NOMO-1 treated with DMSO at 0.1 percent for 48 hours (cell line): ENCODE data around the gene EME2.
"Not testable (repeated sequence)": the region's sequence is repeated elsewhere in the genome, so short reads cannot be mapped to it uniquely, and the experiment has no call there.

Source experiments
- DNase-seq: peaks from one replicate; lab custom pipeline; 2025; ENCODE audit not compliant: unreplicated experiment; lab: John Stamatoyannopoulos, UW

Gene EME2

GRCh38 chr16:1772362-1772907 lies at the start of gene EME2:
EME2 (plus strand) TSS chr16:1772810; CDS start chr16:1773228, 418 bp downstream.
- peak; percentile 4 for DNase-seq

DNA sequence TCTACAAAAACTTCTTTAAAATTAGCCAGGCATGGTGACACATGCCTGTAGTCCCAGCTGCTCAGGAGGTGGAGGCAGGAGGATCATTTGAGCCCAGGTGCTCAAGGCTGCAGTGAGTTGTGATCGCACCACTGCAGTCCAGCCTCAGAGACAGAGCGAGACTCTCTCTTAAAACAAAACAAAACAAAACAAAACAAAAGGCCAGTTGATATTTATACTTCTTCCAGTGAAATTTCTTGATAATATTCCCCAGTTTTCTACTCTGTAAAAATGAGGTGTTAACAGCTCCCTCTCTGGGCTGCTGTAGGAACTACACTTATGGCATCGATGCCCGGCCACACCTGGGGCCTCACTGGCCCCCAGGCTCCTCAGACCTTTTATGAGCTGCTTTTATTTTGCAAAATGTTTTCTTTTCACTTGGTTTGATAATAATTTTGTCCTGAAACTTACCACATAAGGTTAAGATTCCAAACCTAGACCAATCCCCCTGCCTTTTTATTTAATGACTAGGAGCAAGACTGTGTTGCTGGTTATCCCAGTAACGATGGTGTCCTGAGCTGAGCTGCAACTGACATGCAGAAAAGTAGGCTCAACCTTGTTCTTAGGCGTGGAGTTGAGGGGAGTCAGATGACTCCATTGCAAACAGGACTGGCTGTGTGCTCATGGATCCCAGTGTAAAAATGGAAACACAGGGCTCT lies 49.0 kb upstream of the EME2 start:
- DNase-seq = peak; percentile 19

DNA sequence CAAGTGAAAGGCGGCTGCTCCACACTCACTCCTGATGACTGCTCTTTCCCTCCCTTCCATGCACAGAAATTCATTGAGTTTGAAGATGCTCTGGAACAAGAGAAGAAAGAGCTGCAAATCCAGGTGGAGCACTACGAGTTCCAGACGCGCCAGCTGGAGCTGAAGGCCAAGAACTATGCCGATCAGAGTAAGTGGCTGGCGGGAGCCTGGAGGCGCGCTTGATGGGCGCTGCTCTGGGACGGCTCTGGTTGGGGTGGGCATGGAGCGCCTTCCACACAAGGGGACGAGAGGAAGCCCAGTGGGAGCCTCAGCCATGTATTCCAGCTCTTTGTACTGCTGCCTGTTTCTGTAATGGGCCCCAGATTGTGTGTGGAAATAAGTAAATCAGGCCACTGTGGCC lies 48.1 kb upstream of the EME2 start:
- DNase-seq = no peak

DNA sequence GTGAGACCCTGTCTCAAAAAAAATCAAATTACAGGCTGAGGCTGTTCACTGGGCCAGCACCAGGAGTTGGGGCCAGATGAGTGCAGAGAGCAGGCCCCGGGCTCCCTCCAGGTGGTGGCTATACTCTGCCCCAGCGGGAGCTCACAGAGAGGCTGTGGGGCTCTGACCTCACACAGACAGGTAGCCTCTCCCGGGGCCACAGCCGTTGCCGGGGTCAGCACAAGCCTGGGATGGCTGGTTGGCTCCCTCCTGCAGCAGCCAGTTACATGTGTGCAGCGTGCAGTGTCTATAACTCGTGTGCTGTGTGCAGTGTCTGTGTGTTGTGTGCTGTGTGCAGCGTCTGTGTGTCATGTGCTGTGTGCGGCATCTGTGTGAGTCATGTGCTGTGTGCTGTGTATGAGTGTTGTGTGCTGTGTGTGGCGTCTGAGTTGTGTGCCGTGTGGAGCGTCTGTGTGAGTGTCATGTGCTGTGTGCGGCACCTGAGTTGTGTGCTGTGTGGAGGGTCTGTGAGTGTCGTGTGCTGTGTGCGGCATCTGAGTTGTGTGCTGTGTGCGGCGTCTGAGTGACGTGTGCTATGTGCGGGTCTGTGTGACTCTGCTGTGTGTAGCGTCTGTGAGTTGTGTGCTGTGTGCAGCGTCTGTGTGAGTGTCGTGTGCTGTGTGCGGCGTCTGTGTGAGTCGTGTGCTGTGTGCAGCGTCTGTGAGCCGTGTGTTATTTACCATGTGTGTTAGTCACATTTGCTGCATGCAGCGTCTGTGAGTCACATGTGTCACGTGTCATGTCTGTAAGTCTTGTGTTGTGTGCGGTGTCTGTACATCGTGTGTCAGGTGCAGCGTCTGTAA lies 45.7 kb upstream of the EME2 start:
- no peak for DNase-seq

DNA sequence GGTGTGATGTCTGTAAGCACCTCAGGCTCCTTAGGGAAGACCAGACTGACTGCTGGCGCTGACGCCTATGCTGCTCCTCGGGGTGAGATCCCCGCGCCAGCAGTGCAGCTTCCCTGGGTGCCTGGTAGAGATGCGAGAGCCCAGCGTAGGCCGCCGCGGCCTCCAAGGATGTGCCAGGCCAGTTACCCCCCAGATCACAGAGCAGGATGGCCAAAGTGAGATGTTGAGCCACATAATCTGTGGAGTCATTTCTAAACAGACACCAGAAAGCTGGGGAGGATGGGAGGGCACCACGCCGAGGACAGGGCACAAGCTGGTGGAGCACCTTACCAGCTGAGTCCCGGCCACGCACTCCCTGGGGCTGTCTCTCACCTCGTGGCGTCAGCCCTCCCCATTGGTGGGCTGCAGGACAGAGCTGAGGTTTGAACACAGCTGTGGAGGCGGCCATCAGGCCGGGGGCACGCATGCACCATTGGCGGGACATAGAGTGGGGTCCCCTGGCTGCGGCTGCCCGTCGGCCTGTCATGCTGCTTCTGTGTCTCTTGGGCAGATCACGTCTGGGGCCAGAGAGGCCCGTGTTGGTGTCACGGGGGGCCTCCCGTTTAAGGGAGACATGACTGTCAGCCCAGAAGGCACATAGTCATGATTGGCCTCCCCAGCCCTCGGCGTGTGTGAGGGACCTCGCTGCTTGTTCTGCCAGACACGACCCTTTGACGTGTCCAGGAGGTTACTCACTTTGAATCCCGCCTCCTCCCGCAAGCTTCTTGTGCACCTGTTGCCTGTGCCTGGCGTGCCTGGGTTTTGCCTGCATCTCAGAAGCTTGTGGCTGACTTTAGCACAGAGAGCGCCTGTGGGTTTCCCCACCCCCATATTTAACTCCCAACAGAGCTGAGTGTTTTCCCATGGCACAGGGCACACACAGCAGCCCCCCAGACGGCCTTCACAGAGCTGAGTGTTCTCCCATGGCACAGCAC lies 44.7 kb upstream of the EME2 start:
- no peak for DNase-seq

GRCh38 chr16:1729026-1729425 lies 43.6 kb upstream of the EME2 start:
- no peak for DNase-seq

GRCh38 chr16:1729445-1729844 lies 43.2 kb upstream of the EME2 start:
- no peak for DNase-seq

GRCh38 chr16:1731073-1731472 lies 41.5 kb upstream of the EME2 start:
- DNase-seq = no peak

- no peak for DNase-seq
Observed at GRCh38 chr16:1731603-1732002, 41.0 kb upstream of the EME2 start.

GRCh38 chr16:1732071-1732470 lies 40.5 kb upstream of the EME2 start:
- DNase-seq = no peak

DNA sequence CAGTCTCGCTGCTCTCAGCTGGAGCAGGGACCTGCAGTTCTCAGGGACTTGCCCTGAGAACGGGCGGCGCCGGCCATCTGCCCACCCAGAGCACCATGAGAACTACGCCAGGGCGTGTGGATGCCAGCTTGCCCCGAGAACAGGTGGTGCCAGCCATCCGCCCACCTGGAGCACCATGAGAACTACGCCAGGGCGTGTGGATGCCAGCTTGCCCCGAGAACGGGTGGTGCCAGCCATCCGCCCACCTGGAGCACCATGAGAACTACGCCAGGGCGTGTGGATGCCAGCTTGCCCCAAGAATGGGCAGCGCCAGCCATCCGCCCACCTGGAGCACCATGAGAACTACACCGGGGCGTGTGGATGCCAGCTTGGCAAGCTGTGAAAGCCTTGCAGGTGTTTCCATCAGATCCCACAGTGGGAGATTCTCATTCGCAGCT lies 40.0 kb upstream of the EME2 start:
- DNase-seq = not testable (repeated sequence)

GRCh38 chr16:1734123-1734522 lies 38.5 kb upstream of the EME2 start:
- no peak for DNase-seq

GRCh38 chr16:1734816-1735215 lies 37.8 kb upstream of the EME2 start:
- no peak for DNase-seq

DNA sequence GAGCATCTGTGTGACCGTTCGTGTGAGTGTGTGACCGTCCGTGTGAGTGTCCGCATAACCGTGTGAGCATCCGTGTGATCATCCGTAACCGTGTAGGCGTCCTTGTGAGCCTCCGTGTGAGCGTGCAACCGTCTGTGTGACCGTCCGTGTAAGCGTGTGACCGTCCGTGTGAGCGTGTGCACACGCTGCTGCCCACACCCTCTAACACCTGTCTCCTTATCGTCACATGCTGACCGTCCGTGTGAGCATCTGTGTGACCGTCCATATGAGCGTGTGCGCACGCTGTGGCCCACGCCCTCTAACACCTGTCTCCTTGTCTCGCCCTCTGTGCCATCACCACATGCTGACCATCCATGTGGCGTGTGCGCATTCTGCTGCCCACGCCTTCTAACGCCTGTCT lies 32.4 kb upstream of the EME2 start:
- DNase-seq = no peak

- DNase-seq = no peak
Observed at GRCh38 chr16:1740781-1741490, 31.7 kb upstream of the EME2 start.

DNA sequence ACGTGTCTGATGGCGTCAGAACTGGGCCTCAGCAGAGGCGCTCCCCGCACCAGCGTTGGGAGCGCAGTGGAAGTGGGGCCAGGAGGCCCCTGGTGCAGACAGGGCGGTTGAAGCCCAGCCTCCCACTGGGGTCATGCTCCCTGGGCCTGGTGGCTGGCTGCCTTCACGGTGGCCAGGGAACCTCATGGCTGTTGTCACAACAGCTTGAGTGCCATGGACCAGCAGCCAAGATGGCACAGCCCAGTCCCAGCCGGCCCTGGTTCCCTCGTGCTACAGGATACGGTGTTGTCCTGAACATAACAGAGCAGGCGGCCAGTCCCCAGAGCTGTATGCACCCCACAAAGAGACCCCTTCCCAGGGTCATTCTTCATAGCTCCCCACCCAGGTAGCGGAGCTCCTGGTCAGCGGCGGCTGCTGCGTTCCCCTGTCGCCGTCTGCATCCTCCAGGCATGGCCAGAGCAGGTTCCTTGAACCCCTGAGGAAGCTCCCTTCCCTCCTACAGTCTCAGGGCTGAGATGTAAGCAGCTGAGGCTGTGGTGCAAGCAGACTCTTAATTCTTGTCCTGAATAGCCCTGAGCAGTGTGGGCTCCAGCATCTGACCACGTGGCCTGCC lies 31.0 kb upstream of the EME2 start:
- no peak for DNase-seq

DNA sequence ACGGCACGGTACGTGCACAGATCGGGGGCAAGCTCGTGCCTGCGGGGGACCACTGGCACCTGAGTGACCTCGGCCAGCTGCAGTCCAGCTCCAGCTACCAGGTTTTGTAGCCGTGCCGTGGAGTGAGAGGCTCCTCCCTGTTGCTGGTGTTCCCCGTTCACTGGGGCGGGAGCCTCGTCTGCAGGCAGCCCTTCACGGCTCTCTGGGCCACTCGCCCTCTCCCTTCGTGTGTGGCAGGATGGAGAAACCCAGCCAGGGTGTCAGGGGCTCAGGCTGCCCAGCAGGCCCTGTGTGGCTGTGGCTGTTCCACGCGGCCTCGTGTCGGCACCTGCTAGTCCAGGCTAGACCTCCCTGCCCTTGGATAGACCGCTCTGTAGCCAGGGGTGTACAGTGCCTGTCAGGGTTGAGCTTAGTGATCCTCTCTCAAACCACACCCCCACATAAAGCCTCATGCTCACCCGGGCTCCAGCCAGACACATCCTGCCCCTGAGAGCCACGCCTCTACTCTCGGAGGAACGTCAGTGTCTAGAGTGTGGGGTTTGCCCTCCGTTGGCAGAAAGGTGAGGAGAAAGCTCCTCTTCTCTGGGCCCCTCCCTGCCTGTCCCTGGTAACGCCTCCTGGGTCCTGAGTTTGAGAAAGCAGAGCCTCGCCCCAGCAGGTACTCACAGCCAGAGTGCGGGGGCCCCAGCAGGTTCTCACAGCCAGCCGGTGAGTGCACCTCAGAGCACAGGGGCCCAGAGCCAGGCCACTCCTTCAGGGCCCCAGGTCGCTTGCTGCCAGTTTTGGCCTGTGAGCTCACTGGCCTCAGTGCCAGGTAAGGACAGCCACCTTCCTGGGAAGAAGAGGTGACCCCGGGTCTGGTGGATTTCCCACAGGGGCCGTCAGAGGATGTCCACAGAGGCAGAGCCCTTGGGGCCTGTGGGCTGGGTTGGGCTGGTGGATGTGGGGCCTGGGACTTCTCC lies 29.0 kb upstream of the EME2 start:
- DNase-seq = no peak

DNA sequence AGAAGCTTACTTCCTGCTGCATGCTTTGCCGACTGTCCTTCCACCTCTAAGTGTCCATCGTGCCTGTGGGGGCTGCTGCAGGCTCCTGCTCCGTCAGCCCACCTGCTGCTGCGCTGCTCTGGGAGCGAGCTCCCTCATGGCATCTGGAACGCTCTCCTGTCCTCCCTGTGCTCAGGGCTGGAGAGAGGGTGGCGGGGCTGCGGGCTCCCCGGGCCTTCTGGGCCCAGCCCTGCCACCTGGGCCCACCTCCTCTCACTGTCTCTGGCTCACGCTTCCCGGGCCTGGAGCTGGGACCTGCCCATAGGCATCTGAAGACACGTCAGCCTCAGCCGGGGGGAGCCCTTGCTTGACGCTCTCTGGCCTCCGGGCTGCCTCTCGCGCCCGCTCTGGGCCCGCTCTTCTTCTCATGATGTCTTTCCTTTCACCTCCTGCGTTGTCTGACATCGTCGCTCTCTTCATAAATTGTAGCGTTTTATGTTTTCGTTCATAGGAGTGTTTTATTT lies 28.2 kb upstream of the EME2 start:
- DNase-seq = no peak
